Activated CD8-positive, alpha-beta memory T cell treated with anti-CD3 and anti-CD28 coated beads, Interleukin-2, amount 50 U/mL, for 4 hours (primary cell): ENCODE results near the gene ARF6.

ENCODE experiments used
- DNase-seq: peaks from one replicate; pipeline ENCODE4 v3.0.0-alpha.2; 2020

The ARF6 gene

GRCh38 chr14:49945448-49946319, 52.8 kb downstream of the ARF6 start:
- DNase-seq = no peak
